ENCODE data around the gene WDPCP.

GRCh38 chr2:63434024-63435001, 154.0 kb downstream of the WDPCP start:
- no peak for TF ChIP-seq CTCF (conservative IDR thresholded peaks at IDR 0.05; ENCODE audit: low read depth in 2 of 2)
- TF ChIP-seq ZNF331 (CRISPR knock-in tag; IDR thresholded peaks at IDR 0.05; ENCODE audit: low read depth), result no peak
- no peak for TF ChIP-seq ZNF114 (CRISPR knock-in tag; IDR thresholded peaks at IDR 0.05)
- TF ChIP-seq POLR2AphosphoS5 (IDR thresholded peaks at IDR 0.05; ENCODE audit: low read depth), result no peak
